H1 (cell line): Measurements from ENCODE around the gene DTWD2.

Source experiments
- CEBPB ChIP-seq: IDR thresholded peaks from 2 replicates; pipeline ENCODE4 v1.6.1; 2012; ENCODE audit warnings: low read depth, low read length
- EP300 ChIP-seq, 2 experiments: IDR thresholded peaks; 1 replicate in 1 of 2; 2 replicates in 1 of 2; pipeline ENCODE4 v1.6.1; 2011 to 2012; ENCODE audit warnings: low read depth in 2 of 2, low read length in 2 of 2, mild to moderate bottlenecking in 2 of 2, borderline replicate concordance in 1 of 2, inconsistent platforms in 1 of 2, moderate library complexity in 1 of 2
- EZH2 ChIP-seq: fragments of 200-600 bp; sonication (generic); IDR thresholded peaks from 2 replicates; pipeline ENCODE4 v1.7.1; 2012; ENCODE audit warnings: low read depth, mild to moderate bottlenecking, moderate library complexity, low read length, inconsistent platforms; ENCODE audit not compliant: severe bottlenecking
- GABPA ChIP-seq: IDR thresholded peaks from 2 replicates; pipeline ENCODE4 v1.6.1; 2011; ENCODE audit warnings: mild to moderate bottlenecking, low read length, moderate library complexity, borderline replicate concordance; ENCODE audit not compliant: insufficient read depth
- NRF1 ChIP-seq: IDR thresholded peaks from 2 replicates; pipeline ENCODE4 v1.6.1; 2011; ENCODE audit warnings: mild to moderate bottlenecking, low read depth, low read length, improper control_type of control experiment
- POLR2AphosphoS5 ChIP-seq: IDR thresholded peaks from 2 replicates; pipeline ENCODE4 v1.6.1; 2011; ENCODE audit warnings: low read depth, low read length
- RAD21 ChIP-seq, 2 experiments: IDR thresholded peaks in 1 of 2; conservative IDR thresholded peaks in 1 of 2; 2 replicates each; pipeline ENCODE4 v1.6.1; 2011; ENCODE audit warnings: low read depth in 2 of 2, low read length in 2 of 2, improper control_type of control experiment in 1 of 2, inconsistent platforms in 1 of 2, mild to moderate bottlenecking in 1 of 2, moderate library complexity in 1 of 2
- RFX5 ChIP-seq: IDR thresholded peaks from 2 replicates; pipeline ENCODE4 v1.6.1; 2011; ENCODE audit warnings: low read depth, low read length, improper control_type of control experiment, borderline replicate concordance
- RXRA ChIP-seq: IDR thresholded peaks from 2 replicates; pipeline ENCODE4 v1.6.1; 2011; ENCODE audit warnings: low read depth, mild to moderate bottlenecking, low read length, moderate library complexity; ENCODE audit not compliant: insufficient read depth
- SIRT6 ChIP-seq: IDR thresholded peaks from one replicate; pipeline ENCODE4 v1.7.1; 2012; ENCODE audit warnings: low read length, inconsistent platforms
- YY1 ChIP-seq: IDR thresholded peaks from 2 replicates; pipeline ENCODE4 v1.6.1; 2011; ENCODE audit warnings: low read depth, mild to moderate bottlenecking, low read length
- TF ChIP-seq, protein P1 (sequence below), 3 experiments: IDR thresholded peaks; 1 replicate in 2 of 3; 2 replicates in 1 of 3; pipeline versions ENCODE4 v1.5.1 to v1.6.1; 2011; ENCODE audit warnings: low read length in 3 of 3, mild to moderate bottlenecking in 3 of 3, inconsistent platforms in 2 of 3, low read depth in 1 of 3, moderate library complexity in 1 of 3; ENCODE audit not compliant: insufficient read depth in 1 of 3; ENCODE audit errors: control extremely low read depth in 1 of 3
- TF ChIP-seq, protein P2 (sequence below): IDR thresholded peaks from 2 replicates; pipeline ENCODE4 v1.6.1; 2012; ENCODE audit warnings: inconsistent platforms

DNA sequence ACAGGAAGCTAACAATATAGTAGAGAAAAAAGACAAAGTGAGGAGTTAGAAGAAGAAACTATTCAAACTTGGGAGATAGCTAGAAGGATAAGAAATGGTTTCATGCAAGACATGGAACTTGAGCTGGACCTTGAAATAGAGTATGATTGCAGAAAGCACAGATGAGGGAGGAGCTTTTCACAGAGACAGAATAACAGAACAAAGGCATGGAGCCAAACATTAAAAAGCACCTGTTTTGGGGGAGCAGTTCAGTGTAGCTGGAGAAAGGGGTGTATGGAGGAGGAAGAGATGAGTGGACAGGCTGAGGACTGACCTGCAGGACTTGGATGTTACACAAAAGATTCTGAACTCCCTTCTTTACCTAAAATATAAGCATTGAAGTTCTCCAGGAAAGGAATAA is 25.2 kb downstream of the DTWD2 start:
- TF ChIP-seq NRF1 (no peak), SIRT6 (no peak), EZH2 (no peak), GABPA (no peak), POLR2AphosphoS5 (no peak), EP300 (IDR thresholded peaks at IDR 0.05; ENCODE audit: borderline replicate concordance in 1 of 2, low read depth in 2 of 2, low read length in 2 of 2) (no peak), RXRA (no peak), RAD21 (IDR thresholded peaks at IDR 0.05 in 1 of 2, conservative IDR thresholded peaks at IDR 0.05 in 1 of 2; ENCODE audit: low read depth in 2 of 2, low read length in 2 of 2) (no peak), RFX5 (no peak), YY1 (no peak), CEBPB (no peak)
- TF ChIP-seq, protein P1, sequence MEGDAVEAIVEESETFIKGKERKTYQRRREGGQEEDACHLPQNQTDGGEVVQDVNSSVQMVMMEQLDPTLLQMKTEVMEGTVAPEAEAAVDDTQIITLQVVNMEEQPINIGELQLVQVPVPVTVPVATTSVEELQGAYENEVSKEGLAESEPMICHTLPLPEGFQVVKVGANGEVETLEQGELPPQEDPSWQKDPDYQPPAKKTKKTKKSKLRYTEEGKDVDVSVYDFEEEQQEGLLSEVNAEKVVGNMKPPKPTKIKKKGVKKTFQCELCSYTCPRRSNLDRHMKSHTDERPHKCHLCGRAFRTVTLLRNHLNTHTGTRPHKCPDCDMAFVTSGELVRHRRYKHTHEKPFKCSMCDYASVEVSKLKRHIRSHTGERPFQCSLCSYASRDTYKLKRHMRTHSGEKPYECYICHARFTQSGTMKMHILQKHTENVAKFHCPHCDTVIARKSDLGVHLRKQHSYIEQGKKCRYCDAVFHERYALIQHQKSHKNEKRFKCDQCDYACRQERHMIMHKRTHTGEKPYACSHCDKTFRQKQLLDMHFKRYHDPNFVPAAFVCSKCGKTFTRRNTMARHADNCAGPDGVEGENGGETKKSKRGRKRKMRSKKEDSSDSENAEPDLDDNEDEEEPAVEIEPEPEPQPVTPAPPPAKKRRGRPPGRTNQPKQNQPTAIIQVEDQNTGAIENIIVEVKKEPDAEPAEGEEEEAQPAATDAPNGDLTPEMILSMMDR (IDR thresholded peaks at IDR 0.05; ENCODE audit: control extremely low read depth in 1 of 3, insufficient read depth in 1 of 3, low read depth in 1 of 3, low read length in 3 of 3): no peak
- TF ChIP-seq, protein P2, sequence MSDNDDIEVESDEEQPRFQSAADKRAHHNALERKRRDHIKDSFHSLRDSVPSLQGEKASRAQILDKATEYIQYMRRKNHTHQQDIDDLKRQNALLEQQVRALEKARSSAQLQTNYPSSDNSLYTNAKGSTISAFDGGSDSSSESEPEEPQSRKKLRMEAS: no peak
